Activated T-cell treated with anti-CD3 and anti-CD28 coated beads, Interleukin-2, amount 50 U/mL, for 48 hours (primary cell): ENCODE data around the gene TNFAIP8.
"Not testable (repeated sequence)": the region's sequence is repeated elsewhere in the genome, so short reads cannot be mapped to it uniquely, and the experiment has no call there.

Experiments used
- DNase-seq, 2 experiments: peaks; one replicate each; pipeline ENCODE4 v3.0.0-alpha.2; 2020

Gene TNFAIP8

GRCh38 chr5:119428166-119428565, 72.3 kb downstream of the TNFAIP8 start:
- DNase-seq: not testable (repeated sequence)

- not testable (repeated sequence) for DNase-seq
These were observed 72.8 kb downstream of the TNFAIP8 start for GRCh38 chr5:119428574-119428973.

DNA sequence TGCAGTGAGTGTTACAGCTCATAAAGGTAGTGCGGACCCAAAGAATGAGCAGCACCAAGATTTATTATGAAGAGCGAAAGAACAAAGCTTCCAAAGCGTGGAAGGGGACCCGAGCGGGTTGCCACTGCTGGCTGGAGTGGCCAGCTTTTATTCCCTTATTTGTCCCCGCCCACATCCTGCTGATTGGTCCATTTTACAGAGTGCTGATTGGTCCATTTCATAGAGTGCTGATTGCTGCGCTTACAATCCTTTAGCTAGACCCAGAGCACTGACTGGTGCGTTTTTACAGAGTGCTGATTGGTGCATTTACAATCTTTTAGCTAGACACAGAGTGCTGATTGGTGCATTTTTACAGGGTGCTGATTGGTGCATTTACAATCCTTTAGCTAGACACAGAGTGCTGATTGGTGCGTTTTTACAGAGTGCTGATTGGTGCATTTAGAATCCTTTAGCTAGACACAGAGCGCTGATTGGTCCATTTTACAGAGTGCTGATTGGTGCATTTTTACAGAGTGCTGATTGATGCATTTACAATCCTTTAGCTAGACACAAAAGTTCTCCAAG, 76.9 kb downstream of the TNFAIP8 start:
- DNase-seq: not testable (repeated sequence)

DNA sequence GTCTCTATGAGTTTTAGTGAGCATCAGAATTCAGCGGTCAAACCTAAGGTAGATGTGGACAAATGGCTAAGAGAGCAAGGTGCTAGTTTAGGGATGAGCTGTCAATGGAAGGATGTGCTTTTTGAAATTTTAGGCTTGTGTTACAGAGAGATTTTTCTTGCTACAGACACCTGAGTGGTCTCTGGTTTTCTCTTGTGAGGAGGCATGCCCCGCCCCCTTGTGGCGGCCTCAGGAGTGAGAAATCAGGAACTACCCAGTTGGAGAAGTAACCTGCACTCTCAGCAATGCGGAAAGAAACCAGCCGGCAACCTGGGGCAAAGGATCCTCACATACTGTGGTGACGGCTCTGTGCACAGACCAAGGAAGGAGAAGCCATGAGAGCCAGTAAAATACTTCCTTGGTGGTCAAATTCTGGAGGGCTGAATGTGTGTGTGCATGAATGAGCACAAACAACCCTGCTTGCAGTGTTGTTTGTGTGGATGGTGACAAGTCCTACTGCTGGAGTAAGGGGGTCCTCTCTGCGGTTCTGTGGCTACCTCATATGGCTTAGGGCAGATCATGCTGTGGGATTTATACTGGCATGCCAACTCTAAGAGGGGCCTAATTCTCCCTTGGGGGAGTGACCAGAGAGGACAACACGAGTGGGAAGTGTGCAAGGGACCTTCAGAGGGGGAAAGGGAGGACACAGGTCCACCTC, 79.8 kb downstream of the TNFAIP8 start:
- DNase-seq: peak; percentile 76 to 81

DNA sequence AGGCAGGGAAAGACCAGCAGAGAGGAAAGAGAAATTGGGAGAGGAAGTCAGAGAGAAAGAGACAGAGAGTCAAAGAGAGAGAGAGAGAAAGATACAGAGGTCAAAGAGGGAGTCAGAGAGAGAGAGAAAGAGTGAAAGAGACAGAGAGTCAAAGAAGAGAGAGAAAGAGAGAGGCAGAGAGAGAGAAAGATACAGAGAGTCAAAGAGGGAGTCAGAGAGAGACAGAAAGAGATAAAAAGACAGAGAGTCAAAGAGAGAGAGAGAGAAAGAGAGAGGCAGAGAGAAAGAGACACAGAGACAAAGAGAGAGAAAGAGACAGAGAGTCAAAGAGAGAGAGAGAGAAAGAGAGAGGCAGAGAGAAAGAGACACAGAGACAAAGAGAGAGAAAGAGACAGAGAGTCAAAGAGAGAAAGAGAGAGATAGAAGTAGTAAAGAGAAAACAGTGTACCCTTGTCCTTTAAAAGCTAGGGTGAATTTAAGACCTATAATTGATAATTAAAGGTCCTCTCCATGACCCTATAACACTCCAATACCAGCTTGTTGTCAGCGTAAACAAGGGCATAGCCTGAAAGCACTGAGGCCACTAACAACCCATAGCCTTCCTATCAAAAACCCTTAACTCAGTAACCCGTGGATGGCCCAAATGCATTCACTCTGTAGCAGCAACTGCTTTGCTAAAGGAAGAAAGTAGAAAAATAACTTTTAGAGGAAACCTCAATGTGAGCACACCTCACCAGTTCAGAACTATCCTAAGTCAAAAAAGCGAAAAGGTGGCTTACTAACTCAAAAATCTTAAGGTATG, 82.2 kb downstream of the TNFAIP8 start:
- DNase-seq: not testable (repeated sequence)

DNA sequence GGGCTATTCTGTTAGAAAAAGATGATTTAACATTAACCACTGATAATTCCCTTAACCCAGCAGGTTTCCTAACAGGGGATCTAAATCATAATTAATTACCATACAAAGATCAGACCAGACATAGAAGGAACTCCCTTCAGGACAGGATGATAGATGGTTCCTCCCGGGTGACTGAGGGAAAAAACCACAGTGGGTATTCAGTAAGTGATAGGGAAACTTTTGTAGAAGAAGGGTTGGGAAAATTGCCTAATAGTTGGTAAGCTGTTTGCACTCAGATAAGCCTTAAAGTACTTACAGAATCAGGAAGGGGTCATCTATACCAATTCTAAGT, 82.7 kb downstream of the TNFAIP8 start:
- DNase-seq: not testable (repeated sequence)

GRCh38 chr5:119439140-119439631, 83.4 kb downstream of the TNFAIP8 start:
- no peak for DNase-seq

GRCh38 chr5:119439632-119440031, 83.8 kb downstream of the TNFAIP8 start:
- DNase-seq: not testable (repeated sequence)

GRCh38 chr5:119444643-119445042, 88.8 kb downstream of the TNFAIP8 start:
- not testable (repeated sequence) for DNase-seq

GRCh38 chr5:119445544-119445943, 89.7 kb downstream of the TNFAIP8 start:
- no peak for DNase-seq
